Measurements from ENCODE around the gene FAM50B. TPM values are rescaled to one million over a fixed set of nuclear protein-coding genes. Genes with fewer than 3 reads are reported as not detected.

FAM50B gene
- total and polyA plus RNA-seq, 2 of the 13 experiments (the other 11 are each of a cell fraction or from before 2014, with no cell fraction given): 0.05 TPM; not detected in 1

- no peak for TF ChIP-seq SYNCRIP (IDR thresholded peaks at IDR 0.05; ENCODE audit: insufficient read depth, low read depth, low read length)
- TF ChIP-seq ZNF326 (CRISPR knock-in tag; IDR thresholded peaks at IDR 0.05; ENCODE audit: borderline replicate concordance): no peak
- no peak for TF ChIP-seq E2F2 (CRISPR knock-in tag; IDR thresholded peaks at IDR 0.05; ENCODE audit: borderline replicate concordance)
- no peak for TF ChIP-seq SMYD3 (CRISPR knock-in tag; IDR thresholded peaks at IDR 0.05)
- TF ChIP-seq ZNF17 (CRISPR knock-in tag; IDR thresholded peaks at IDR 0.05): no peak
- TF ChIP-seq IKZF4 (CRISPR knock-in tag; IDR thresholded peaks at IDR 0.05; ENCODE audit: borderline replicate concordance, low read depth, not compliant biosample characterization): no peak
- no peak for TF ChIP-seq GABPB1 (CRISPR knock-in tag; IDR thresholded peaks at IDR 0.05)
- TF ChIP-seq MED1 (CRISPR knock-in tag; IDR thresholded peaks at IDR 0.05): no peak
- TF ChIP-seq RBFOX2 (IDR thresholded peaks at IDR 0.05; ENCODE audit: low read depth, low read length): no peak
- no peak for TF ChIP-seq SMAD9 (CRISPR knock-in tag; IDR thresholded peaks at IDR 0.05)
- no peak for TF ChIP-seq PRPF4 (IDR thresholded peaks at IDR 0.05; ENCODE audit: low read depth, low read length, poor library complexity, severe bottlenecking)
- TF ChIP-seq TBL1XR1 (IDR thresholded peaks at IDR 0.05; ENCODE audit: borderline replicate concordance, low read length, partially characterized antibody): no peak
- no peak for TF ChIP-seq BHLHE40 (IDR thresholded peaks at IDR 0.05; ENCODE audit: low read length)
- no peak for TF ChIP-seq ZNF460 (CRISPR knock-in tag; IDR thresholded peaks at IDR 0.05; ENCODE audit: borderline replicate concordance)
- no peak for TF ChIP-seq TCF7 (IDR thresholded peaks at IDR 0.05; ENCODE audit: low read depth)
- no peak for TF ChIP-seq KLF15 (CRISPR knock-in tag; IDR thresholded peaks at IDR 0.05; ENCODE audit: borderline replicate concordance)
- TF ChIP-seq HMGXB3 (CRISPR knock-in tag; IDR thresholded peaks at IDR 0.05; ENCODE audit: borderline replicate concordance): no peak
- TF ChIP-seq ZNF160 (CRISPR knock-in tag; IDR thresholded peaks at IDR 0.05): no peak
- no peak for TF ChIP-seq ZNF629 (CRISPR knock-in tag; conservative IDR thresholded peaks at IDR 0.05)
- TF ChIP-seq TAF15 (IDR thresholded peaks at IDR 0.05; ENCODE audit: low read depth, low read length, poor library complexity, severe bottlenecking): no peak
- CTCF ChIA-PET (ENCODE audit: low intra/inter-chr PET ratio, low total read pairs): no interaction called here
- intact Hi-C loops (cut with micrococcal nuclease; ENCODE audit: unreplicated experiment): loop anchor here (5.0 kb wide), 1 partner anchor 58 kb away; the partner anchor contains the start of gene PXDC1
Measured at GRCh38 chr6:3809982-3810381, 39.2 kb upstream of the FAM50B start.

More at GRCh38 chr6:3809982-3810381, 39.2 kb upstream of the FAM50B start:
- Histone ChIP-seq H3K27me3 (ENCODE audit: control insufficient read depth in 1 of 2, insufficient read depth in 2 of 2, low read length in 2 of 2) (no peaks in the 10 kb centered on the region), H3K9ac (ENCODE audit: insufficient read depth, low read depth, low read length) (no peak overlapping the region), H4K20me1 (ENCODE audit: insufficient read depth, low read length) (no peaks in the 10 kb centered on the region), H3K4me3 (replicated peaks in 1 of 3; ENCODE audit: insufficient read depth in 1 of 3, low read depth in 2 of 3, low read length in 3 of 3) (no peak overlapping the region), H3K9me3 (ENCODE audit: low read length) (no peaks in the 10 kb centered on the region), H3K27ac (ENCODE audit: extremely low read length, insufficient read depth, low read length) (no peak overlapping the region), H3K36me3 (replicated peaks in 1 of 2; ENCODE audit: control insufficient read depth in 1 of 2, insufficient read depth in 2 of 2, low read length in 2 of 2) (no peaks in the 10 kb centered on the region), H3K4me2 (ENCODE audit: low read depth, low read length) (no peak overlapping the region), H3K79me2 (ENCODE audit: insufficient read depth, low read length) (no peaks in the 10 kb centered on the region), H3K4me1 (ENCODE audit: insufficient read depth, low read length) (peaks cover 62% of the 10 kb centered on the region), H2AFZ (ENCODE audit: low read length) (no peak overlapping the region)
- in situ Hi-C loops (cut with HindIII; ENCODE audit: extremely low pct_ligation_motif_present, low pct_unique_long_range_greater_than_20kb): no loop called here
- DNase-seq (ENCODE audit: low spot score) (no peak), ATAC-seq (no peak), FAIRE-seq (no peak)
- WGBS (ENCODE audit: low lambda C conversion rate): 88% methylated on average over 9 of the region's 9 CpGs
- no TSS peak for BruUV-seq (replicated peaks)
- POLR2A ChIA-PET: interaction anchor here (0.9 to 3.5 kb wide), 3 partner anchors 12 to 30 kb away, joined by 3 to 14 read pairs (median 4); no protein-coding TSS in a partner anchor

Measured in HepG2 (cell line).